Mammary epithelial cell (primary cell): ENCODE measurements around the gene ZNF606.

Experiments
- CTCF ChIP-seq, 2 donors: IDR thresholded peaks in 1 of 2; conservative IDR thresholded peaks in 1 of 2; 2 replicates each; pipeline ENCODE4 v1.5.1; 2011 to 2012; ENCODE audit warnings: inconsistent platforms in 2 of 2, low read length in 2 of 2, mild to moderate bottlenecking in 2 of 2, control low read depth in 1 of 2, low read depth in 1 of 2; ENCODE audit not compliant: insufficient read depth in 1 of 2; ENCODE audit errors: extremely low read depth in 1 of 2
- EZH2 ChIP-seq: IDR thresholded peaks from 2 replicates; pipeline ENCODE4 v1.6.1; 2012; ENCODE audit warnings: low read length, inconsistent platforms, borderline replicate concordance

GRCh38 chr19:58010507-58010906 lies 7.9 kb upstream of the ZNF606 start:
- no peak for TF ChIP-seq CTCF (conservative IDR thresholded peaks at IDR 0.05 in 1 of 2, IDR thresholded peaks at IDR 0.05 in 1 of 2; ENCODE audit: extremely low read depth in 1 of 2, insufficient read depth in 1 of 2, low read depth in 1 of 2, low read length in 2 of 2)
- TF ChIP-seq EZH2, result no peak
